Hematopoietic multipotent progenitor cell treated with erythropoietin and hydrocortisone succinate and interleukin-3 and kit ligand, for 4 days (in vitro differentiated cells): ENCODE results near the gene RAP1GDS1.

Experiments used
- DNase-seq: peaks from one replicate; pipeline ENCODE4 v3.0.0-alpha.2; 2015

The RAP1GDS1 gene, protein sequence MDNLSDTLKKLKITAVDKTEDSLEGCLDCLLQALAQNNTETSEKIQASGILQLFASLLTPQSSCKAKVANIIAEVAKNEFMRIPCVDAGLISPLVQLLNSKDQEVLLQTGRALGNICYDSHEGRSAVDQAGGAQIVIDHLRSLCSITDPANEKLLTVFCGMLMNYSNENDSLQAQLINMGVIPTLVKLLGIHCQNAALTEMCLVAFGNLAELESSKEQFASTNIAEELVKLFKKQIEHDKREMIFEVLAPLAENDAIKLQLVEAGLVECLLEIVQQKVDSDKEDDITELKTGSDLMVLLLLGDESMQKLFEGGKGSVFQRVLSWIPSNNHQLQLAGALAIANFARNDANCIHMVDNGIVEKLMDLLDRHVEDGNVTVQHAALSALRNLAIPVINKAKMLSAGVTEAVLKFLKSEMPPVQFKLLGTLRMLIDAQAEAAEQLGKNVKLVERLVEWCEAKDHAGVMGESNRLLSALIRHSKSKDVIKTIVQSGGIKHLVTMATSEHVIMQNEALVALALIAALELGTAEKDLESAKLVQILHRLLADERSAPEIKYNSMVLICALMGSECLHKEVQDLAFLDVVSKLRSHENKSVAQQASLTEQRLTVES

GRCh38 chr4:98260579-98261404, at the start of gene RAP1GDS1:
Gene RAP1GDS1 (plus strand): TSS chr4:98261384. CDS start chr4:98261566, 182 bp downstream.
- DNase-seq = peak; percentile 99

DNA sequence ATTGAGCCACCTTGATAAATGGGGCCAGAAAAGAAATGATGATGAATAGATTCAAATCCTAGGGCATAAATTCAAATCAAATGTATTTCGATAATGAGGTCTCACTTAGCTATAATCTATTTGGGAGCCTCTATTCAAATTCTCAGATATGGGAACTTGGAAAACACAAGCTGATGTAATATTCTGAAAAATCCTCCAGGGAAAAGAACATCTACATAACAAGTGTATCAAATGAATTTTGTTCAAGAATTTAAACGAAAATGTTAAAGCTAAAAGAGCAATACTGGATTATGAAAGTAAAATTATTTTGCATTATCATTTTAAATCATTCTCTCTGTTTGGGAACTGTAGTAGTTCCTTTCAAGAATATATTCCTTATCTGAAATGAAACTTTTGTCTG, 38.9 kb upstream of the RAP1GDS1 start:
- no peak for DNase-seq

DNA sequence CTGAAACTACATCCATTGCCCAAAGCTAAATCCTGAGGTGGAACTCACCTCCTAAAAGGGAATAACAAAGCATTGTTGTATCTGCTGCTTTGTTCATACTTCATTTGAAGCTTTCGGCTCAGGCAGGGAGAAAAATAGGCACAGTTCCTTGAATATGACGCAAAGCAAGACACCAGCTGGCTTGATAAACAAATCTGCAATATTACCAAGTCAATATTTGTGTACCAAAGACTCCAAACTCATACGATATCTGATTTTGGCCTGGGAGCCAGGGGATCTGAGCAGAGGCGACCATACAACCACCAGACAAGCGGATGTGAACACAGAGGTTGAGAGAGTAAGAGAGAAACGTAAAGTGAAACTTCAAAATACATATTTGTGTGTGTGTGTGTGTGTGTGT, 34.8 kb upstream of the RAP1GDS1 start:
- DNase-seq = no peak

DNA sequence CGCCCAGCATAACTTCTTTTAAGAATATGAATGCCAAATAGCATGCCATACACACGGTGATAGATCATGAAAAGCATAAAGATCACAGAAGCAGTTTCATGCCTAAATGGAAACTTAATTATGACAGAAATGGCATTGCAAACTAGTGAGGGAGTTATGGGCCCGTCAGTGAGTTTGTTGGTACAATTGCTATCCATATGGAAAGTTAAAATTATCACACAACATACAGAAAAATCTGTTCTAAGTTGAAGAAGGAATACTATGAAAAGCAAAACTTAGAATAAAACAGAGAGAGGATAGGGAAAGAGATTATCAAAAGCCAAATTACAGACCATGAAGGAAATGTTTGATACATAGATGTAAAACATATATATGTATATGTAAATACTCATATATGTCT, 30.2 kb upstream of the RAP1GDS1 start:
- no peak for DNase-seq

DNA sequence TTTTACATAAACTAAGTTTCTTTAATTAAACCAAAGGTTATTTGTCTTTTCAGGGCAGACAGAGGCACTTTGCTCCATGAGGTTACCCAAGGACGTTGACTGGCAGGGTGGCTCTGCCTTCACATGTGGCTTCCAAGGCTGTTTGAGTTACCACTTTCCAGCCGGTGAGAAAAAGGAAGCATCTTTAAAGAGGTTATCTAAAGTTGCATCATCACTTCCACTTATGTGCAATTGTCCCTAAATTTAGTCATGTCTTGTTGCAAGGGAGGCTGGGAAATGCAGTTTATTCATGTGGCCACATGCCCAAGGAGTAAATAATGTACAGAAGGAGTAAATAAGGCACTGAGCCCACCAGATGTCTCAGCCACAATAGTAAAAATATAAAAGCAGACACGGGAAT, 29.0 kb upstream of the RAP1GDS1 start:
- peak; percentile 87 for DNase-seq

DNA sequence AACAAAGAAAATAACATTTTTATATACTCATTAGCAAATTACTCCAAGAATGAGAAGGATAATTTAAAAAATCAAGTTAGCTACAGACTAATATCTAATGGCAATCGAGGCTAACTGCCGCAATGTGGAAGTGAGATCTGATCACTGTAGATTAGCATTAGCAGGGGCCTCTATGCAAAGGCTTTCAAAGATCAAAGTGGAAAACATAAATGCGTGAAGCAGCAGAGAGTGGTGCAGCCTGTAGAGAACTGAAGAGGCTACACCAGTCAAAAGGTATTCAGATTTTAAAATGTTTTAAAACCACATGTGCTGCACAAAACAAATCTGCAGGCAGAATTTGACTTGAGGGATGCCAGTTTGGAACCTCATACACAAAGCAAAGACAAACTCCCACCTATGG, 24.0 kb upstream of the RAP1GDS1 start:
- DNase-seq = no peak

GRCh38 chr4:98242063-98242462, 19.1 kb upstream of the RAP1GDS1 start:
- DNase-seq = no peak

DNA sequence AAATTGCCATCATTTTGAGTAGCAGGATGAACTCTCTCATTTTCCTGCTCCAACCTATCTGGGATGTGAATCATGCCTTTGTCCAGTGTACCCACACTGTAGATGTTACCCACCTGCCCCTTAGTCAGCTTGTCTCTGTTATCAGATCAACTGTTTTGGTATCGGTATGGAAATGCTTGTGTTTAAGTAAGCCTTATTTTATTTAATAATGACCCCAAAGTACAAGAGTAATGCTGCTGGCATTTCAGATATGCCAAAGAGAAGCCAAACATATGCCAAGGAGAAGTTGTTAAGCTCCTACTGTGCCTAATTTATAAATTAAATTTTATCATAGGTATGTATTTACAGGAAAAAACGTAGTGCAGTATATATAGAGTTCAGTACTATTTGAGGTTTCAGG, 18.6 kb upstream of the RAP1GDS1 start:
- no peak for DNase-seq

DNA sequence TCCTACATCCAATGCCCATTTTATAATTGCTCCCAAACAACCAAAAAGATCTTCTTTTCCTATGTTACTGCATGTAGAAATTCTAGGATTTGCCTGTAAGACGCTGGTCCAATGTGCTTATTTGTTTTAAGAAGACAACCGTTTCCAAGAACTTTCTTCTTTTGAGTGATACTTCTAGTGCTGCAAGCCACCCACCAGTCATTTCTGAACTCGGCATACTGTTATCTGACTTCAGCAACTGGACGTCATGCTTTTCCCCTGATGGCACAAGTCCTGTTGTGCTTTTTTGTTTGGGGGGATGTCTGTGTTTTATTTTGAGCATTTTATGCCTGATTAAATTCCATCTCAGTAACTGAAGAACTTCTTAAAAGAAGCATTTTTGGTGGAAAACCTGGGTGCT, 16.0 kb upstream of the RAP1GDS1 start:
- DNase-seq = no peak

DNA sequence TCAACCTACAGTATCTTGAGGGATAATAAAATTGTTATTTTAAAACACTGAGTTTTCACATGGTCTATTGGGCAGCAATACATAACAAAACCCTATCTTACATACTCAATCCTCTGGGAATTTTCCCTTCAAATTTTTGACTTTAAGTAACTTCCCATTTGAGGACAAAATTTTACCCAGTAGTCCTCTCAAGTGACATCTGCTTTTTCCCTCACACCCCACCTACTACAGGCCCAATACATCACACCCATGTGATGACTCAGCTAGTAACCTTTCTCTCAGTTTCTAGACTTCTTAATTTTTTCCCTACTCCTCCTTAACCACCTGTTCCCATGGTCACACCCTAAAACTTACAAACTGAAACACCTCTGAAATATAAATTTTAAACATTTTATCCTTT, 12.2 kb upstream of the RAP1GDS1 start:
- no peak for DNase-seq

DNA sequence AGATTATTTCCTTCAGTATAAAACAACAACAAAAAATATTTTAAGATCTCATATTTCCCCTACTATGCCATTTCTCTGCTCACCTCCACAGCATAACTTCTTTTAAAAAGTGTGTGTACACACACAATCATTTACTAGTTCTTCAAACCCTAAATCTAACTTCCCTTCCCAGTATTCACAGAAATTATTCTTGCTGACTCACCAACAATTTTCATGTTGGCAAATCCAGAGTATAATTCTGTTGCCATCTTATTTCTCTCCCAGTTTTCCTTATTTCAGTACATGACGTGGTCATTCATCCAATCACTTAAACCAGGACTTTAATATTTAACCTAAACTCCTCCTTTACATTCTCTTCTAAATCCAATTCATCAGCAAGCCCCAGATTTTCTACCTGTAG, 11.4 kb upstream of the RAP1GDS1 start:
- DNase-seq = no peak

DNA sequence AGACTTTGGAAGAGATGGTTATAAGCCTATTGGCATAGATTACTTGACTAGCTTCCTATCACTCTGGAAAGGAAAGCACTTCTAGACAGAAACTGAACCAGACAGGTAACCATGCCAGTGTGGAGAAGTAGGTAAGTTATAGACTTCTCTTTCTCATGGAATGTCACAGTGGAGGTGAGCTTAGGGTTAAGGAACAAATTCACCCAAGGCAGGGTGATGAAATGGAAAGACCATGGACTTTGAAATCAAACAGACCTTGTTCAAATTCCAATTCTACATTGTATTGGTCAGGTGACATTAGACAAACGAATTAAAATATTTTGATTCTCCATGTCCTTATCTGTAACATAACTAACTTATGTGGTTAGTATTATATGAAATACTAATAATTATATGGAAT, 7.7 kb upstream of the RAP1GDS1 start:
- DNase-seq = no peak

DNA sequence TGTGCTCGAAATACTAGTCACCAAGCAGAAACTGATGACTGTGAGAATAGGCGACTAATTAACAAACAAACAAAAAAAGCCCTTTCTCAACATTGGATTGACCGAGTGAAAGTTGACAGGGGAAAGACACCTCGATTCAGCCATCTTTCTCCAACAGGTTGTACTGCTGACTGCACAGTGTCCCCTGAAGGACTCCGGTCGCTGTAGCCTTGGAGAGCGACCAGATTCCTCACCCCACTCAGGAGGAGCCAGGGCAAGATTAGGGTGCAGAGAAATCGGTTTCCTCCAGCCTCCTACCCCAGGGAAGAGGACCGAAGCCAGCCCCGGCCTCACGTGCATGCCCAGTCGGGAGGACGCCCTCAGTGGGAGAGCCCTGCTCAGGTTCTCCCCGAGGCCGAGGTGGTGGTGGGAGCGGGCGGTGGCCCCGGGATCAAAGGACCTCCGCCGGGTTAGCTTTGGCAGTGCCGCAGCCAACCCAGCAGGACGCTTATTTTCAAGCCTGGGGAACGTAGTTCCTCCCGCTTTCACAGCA, 1.1 kb upstream of the RAP1GDS1 start:
- no peak for DNase-seq

GRCh38 chr4:98261405-98262291, 464 bp downstream of the RAP1GDS1 start:
- DNase-seq = peak; percentile 62

DNA sequence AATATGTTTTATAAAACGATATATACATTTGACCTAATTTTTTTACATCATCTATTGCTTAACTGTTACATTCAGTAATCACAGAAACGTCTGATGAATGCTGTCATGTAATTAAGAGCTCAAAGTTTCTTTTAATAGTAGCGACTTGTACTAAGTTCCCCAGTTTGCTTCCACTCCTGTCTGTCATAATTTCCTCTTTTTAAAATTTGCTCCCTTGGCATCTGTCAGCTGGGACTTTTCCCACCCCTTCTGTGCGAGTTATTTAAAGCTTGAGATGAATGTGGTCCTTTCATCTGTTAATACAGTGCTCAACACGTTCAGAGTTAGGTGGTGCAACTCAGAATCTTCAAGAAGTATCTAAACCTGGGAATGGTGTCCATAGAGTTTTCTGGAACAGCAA, 1.2 kb downstream of the RAP1GDS1 start:
- DNase-seq = peak; percentile 33

DNA sequence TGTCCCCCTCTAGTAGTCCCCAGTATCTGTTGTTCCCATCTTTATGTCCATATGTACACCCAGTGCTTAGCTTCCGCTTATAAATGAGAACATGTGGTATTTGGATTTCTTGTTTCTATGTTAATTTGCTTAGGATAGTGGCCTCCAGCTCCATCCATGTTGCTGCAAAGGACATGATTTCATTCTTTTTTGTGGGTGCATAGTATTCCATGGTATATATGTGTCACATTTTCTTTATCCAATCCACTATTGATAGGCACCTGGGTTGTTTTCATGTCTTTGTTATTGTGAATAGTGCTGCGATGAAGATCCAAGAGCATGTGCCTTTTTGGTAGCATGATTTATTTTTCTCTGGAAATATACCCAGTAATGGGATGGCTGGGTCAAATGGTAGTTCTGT, 6.3 kb downstream of the RAP1GDS1 start:
- DNase-seq = no peak

DNA sequence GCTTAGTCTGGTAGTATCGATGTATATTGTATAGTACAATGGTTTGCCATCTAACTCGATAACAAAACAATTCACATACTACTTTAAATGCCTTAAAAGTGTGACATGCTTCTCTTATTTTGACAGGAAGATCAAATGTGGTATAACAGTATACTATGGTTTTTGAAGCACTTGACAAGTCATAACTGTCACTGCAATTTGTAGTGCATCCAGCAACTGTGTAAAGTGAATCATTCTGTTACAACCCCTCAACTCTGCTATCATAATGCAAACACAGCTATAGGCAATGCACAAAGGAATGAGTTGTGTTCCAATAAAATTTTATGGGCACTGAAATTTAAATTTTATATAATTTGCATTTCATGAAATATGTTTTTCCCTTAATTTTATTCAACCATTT, 14.0 kb downstream of the RAP1GDS1 start:
- no peak for DNase-seq

DNA sequence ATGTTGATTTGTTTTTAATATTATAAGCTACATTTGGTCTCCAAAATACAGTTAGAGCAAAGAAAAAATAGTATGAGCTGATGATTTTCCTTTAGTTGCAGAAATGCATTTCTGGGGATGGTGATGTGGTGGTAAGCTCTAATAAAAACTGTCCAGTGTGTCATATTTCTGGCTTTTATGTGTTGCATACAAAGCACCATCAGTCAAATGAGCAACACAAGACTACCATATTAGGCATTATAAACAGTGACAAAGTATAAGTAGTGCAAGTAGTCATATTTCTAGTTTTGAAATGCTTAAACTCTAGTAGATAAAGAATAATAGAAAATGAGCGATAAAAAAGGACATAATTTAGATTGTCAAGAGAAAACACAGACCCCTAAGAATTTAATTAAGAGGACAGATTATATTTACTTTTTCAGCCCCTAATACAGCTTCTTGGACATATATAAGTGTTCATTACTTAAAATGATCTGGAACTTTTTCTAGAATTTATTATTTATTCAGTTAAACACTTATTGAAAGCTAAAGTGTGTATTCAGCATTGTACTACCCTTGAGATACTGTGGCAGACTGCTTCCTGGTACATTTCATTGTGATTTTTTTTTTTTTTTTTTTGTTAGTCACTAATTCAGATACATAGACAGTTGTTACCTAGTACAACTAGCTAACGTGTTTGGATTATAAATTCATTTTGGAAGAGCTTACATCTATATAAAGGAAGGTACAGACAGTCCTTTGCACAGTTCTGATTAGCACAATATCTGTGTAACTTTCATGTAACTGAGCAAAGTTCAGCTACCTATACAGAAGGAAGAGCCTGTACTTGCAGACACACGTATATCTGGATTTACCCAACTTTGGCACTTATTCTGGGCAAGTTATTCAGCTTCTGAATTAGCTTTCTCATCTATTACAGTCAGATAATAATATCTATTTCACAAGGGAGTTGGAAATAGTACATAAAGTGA, 22.3 kb downstream of the RAP1GDS1 start:
- DNase-seq = no peak

GRCh38 chr4:98284640-98285046, 23.5 kb downstream of the RAP1GDS1 start:
- DNase-seq = no peak

DNA sequence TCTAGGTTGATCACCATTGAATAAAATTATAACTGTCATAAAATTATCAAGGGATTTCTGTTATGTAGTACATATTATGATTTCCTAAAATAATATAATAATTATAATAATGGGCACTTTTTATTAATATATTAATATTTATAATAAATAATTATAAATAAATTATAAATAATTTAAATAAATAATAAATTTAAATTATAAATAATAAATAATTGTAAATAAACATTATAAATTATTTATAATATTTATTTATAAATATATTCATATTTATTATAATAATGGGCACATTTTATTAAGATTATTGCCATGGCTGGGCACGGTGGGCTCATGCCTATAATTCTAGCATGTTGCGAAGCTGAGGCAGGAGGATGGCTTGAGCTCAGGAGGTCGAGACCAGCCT, 24.5 kb downstream of the RAP1GDS1 start:
- no peak for DNase-seq

DNA sequence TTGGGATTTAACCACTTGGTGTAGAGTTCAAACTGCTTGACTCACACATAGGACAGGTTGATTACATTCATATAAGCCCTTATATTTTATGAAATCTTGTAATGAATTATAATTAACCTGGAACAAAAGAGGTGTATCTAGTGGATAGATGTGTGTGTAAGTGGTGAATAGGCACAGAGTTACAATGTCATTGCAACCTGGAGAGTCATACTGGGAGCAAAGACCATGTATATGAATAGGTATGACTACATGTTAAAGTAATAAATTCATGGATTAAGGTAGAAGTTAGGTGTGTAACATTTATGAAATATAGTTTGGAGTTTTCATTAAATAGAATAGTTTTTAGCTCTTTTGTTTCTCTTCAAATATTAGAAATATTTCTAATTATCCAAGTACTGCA, 26.1 kb downstream of the RAP1GDS1 start:
- DNase-seq = no peak
